LNCAP (cell line): ENCODE measurements around the gene TMEM80.

Experiments
- CTCF ChIP-seq: fragments of 450-650 bp; IDR thresholded peaks from 2 replicates; pipeline ENCODE4 v1.5.1; 2017; ENCODE audit warnings: mild to moderate bottlenecking

Gene TMEM80

GRCh38 chr11:657691-658126, 37.9 kb upstream of the TMEM80 start:
- TF ChIP-seq CTCF: no peak

- no peak for TF ChIP-seq CTCF
Measured at GRCh38 chr11:659532-660085, 36.0 kb upstream of the TMEM80 start.

GRCh38 chr11:660281-660680, 35.3 kb upstream of the TMEM80 start:
- no peak for TF ChIP-seq CTCF

- no peak for TF ChIP-seq CTCF
Measured at GRCh38 chr11:660681-661444, 34.8 kb upstream of the TMEM80 start.

GRCh38 chr11:662689-663274, 32.8 kb upstream of the TMEM80 start:
- TF ChIP-seq CTCF: peak; percentile 79

- no peak for TF ChIP-seq CTCF
Measured at GRCh38 chr11:665062-665703, 30.4 kb upstream of the TMEM80 start.

- TF ChIP-seq CTCF: no peak
Measured at GRCh38 chr11:665704-666281, 29.8 kb upstream of the TMEM80 start.
